GM23248 (cell line): ENCODE measurements around the gene CASP1. TPM values are rescaled to one million over a fixed set of nuclear protein-coding genes. Genes with fewer than 3 reads are reported as not detected.

Source experiments
- DNase-seq: peaks from one replicate; pipeline ENCODE4 v3.0.0-alpha.2; 2015
- H2AFZ ChIP-seq: fragments of 200-600 bp; sonication (generic); 2 replicates; pipeline ENCODE4 v1.6.1; 2016; ENCODE audit warnings: antibody characterized with exemption
- H3F3A ChIP-seq: fragments of 200-600 bp; sonication (generic); 2 replicates; pipeline ENCODE4 v1.6.1; 2016; ENCODE audit warnings: mild to moderate bottlenecking, antibody characterized with exemption, mixed run types; ENCODE audit not compliant: insufficient read depth
- H3K27ac ChIP-seq: fragments of 200-600 bp; sonication (generic); 2 replicates; pipeline ENCODE4 v1.5.1; 2016; ENCODE audit warnings: mild to moderate bottlenecking
- H3K27me3 ChIP-seq: fragments of 200-600 bp; sonication (generic); replicated peaks from 2 replicates; pipeline ENCODE4 v1.6.1; 2016; ENCODE audit warnings: mild to moderate bottlenecking; ENCODE audit not compliant: insufficient read depth
- H3K36me3 ChIP-seq: fragments of 200-600 bp; sonication (generic); 2 replicates; pipeline ENCODE4 v1.6.1; 2016; ENCODE audit warnings: low read depth, mild to moderate bottlenecking
- H3K4me1 ChIP-seq: fragments of 200-600 bp; sonication (generic); 2 replicates; pipeline ENCODE4 v1.6.1; 2016; ENCODE audit warnings: mild to moderate bottlenecking; ENCODE audit not compliant: insufficient read depth
- H3K4me2 ChIP-seq: fragments of 200-600 bp; sonication (generic); one replicate; pipeline ENCODE4 v1.6.1; 2016; ENCODE audit warnings: mild to moderate bottlenecking; ENCODE audit not compliant: unreplicated experiment
- H3K4me3 ChIP-seq: fragments of 200-600 bp; sonication (generic); 2 replicates; pipeline ENCODE4 v1.5.1; 2016; ENCODE audit warnings: mild to moderate bottlenecking
- H3K79me2 ChIP-seq: fragments of 200-600 bp; sonication (generic); 2 replicates; pipeline ENCODE4 v1.6.1; 2016; ENCODE audit warnings: mild to moderate bottlenecking; ENCODE audit not compliant: insufficient read depth
- H3K9ac ChIP-seq: fragments of 200-600 bp; sonication (generic); 2 replicates; pipeline ENCODE4 v1.6.1; 2016; ENCODE audit warnings: mild to moderate bottlenecking
- H3K9me2 ChIP-seq: fragments of 200-600 bp; sonication (generic); 2 replicates; pipeline ENCODE4 v1.6.1; 2016; ENCODE audit warnings: mixed run types, mild to moderate bottlenecking, moderate library complexity; ENCODE audit not compliant: insufficient read depth
- H3K9me3 ChIP-seq: fragments of 200-600 bp; sonication (generic); one replicate; pipeline ENCODE4 v1.6.1; 2017; ENCODE audit warnings: low read depth
- H4K20me1 ChIP-seq: fragments of 200-600 bp; sonication (generic); 2 replicates; pipeline ENCODE4 v1.6.0; 2016; ENCODE audit not compliant: insufficient read depth
- EZH2 ChIP-seq: fragments of 200-600 bp; sonication (generic); IDR thresholded peaks from 2 replicates; pipeline ENCODE4 v1.6.1; 2018; ENCODE audit warnings: antibody characterized with exemption, mild to moderate bottlenecking; ENCODE audit not compliant: insufficient read depth, poor library complexity, severe bottlenecking
- EZH2phosphoT487 ChIP-seq: fragments of 200-600 bp; sonication (generic); IDR thresholded peaks from 2 replicates; pipeline ENCODE4 v1.6.1; 2018; ENCODE audit warnings: antibody characterized with exemption, moderate library complexity, mild to moderate bottlenecking, low read depth; ENCODE audit not compliant: insufficient read depth
- WGBS, 2 experiments: methylation state at CpG; one replicate each; pipeline ENCODE4 v1.1.6; 2015 to 2017; ENCODE audit warnings: low lambda C conversion rate in 2 of 2, low coverage in 1 of 2; ENCODE audit errors: missing lambda C conversion rate in 2 of 2; 5-methylcytosine and 5-hydroxymethylcytosine counted together
- in situ Hi-C: fragments of 300-500 bp; cut with MboI; formaldehyde crosslinking; loops from 2 replicates; pipeline ENCODE4 v1.15.0; 2020
- polyA plus RNA-seq: library from polyadenylated mRNA; unstranded; fragments of >200 nt; fragmentation: Nextera tagmentation; extraction: Ambion mirVana; gene quantifications from 2 replicates; pipeline ENCODE4 v1.2.1, GENCODE V29; 2016
- total RNA-seq: library from RNA; depleted of rRNA; stranded (reverse); fragments of >200 nt; shearing (Covaris generic); gene quantifications from 2 replicates; pipeline ENCODE4 v1.2.3, GENCODE V29; 2014

The CASP1 gene
- total and polyA plus RNA-seq, 2 experiments from 2014 or later = 2.7 to 9.9 TPM

DNA sequence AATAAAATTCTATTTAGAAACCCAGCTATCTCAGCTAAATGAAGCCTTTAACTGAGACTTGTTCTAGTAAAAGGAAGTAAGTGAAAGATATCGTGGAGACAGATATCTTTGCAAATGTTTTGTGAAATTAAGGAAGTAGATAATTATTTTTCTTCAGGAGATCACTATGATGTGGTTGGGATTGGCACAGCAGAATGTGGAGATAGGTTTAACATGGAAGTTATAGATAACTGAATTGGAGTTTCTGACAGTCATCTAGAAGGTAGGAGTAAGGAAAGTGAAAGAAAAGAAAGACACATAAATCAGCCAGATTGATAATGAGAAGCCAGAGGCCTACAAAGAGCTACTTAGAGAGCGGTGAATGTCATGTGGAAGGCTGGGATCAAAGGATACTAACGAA is 7.3 kb downstream of the CASP1 start:
- WGBS, 2 experiments = 74 to 75% methylated on average over 3 of the region's 3 CpGs
- H2AFZ ChIP-seq = no peak overlapping the region
- TF ChIP-seq EZH2 (no peak), EZH2phosphoT487 (no peak)
- no peaks in the 10 kb centered on the region for H3K79me2 ChIP-seq
- no peak for DNase-seq
- H3K9me3 ChIP-seq = no peaks in the 10 kb centered on the region
- H3K4me2 ChIP-seq = no peak overlapping the region
- H3K9ac ChIP-seq = no peak overlapping the region
- no peaks in the 10 kb centered on the region for H3F3A ChIP-seq
- H4K20me1 ChIP-seq = no peaks in the 10 kb centered on the region
- no peaks in the 10 kb centered on the region; the same call in 1 of the 2 replicates for H3K9me2 ChIP-seq
- H3K27me3 ChIP-seq = no peaks in the 10 kb centered on the region
- H3K27ac ChIP-seq = no peak overlapping the region
- in situ Hi-C loops = no loop called here
- H3K36me3 ChIP-seq = no peaks in the 10 kb centered on the region
- H3K4me3 ChIP-seq = no peak overlapping the region
- no peaks in the 10 kb centered on the region for H3K4me1 ChIP-seq

DNA sequence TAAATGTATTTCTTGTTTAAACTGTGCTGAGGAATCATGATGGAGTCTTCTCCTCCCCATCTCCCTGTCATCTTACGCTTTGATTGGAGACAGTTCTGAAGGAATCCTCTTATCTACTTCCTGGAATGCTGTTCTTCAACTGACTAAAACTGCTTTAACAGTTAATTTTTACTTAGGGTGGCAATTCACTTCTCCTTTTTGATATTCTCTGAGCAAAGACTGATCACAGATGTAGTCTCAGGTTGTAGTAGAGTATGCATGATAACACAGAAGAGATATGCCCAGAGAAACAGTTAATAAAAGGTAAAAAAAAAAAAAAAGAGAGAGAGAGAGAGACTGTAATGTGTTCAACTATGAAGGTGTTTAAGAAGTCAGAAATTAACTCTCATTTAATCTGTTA is 10.6 kb downstream of the CASP1 start:
- Histone ChIP-seq H3K36me3 (no peaks in the 10 kb centered on the region), H3F3A (no peaks in the 10 kb centered on the region), H4K20me1 (no peaks in the 10 kb centered on the region), H2AFZ (no peak overlapping the region), H3K27ac (no peak overlapping the region), H3K4me2 (no peak overlapping the region), H3K9me2 (no peaks in the 10 kb centered on the region; the same call in 1 of the 2 replicates), H3K9ac (no peak overlapping the region), H3K27me3 (no peaks in the 10 kb centered on the region), H3K79me2 (no peaks in the 10 kb centered on the region), H3K4me3 (no peak overlapping the region), H3K9me3 (no peaks in the 10 kb centered on the region), H3K4me1 (no peaks in the 10 kb centered on the region)
- WGBS, 2 experiments = 56 to 67% methylated on average over 1 of the region's 1 CpG
- in situ Hi-C loops = no loop called here
- no peak for TF ChIP-seq EZH2phosphoT487
- TF ChIP-seq EZH2 = no peak
- no peak for DNase-seq

DNA sequence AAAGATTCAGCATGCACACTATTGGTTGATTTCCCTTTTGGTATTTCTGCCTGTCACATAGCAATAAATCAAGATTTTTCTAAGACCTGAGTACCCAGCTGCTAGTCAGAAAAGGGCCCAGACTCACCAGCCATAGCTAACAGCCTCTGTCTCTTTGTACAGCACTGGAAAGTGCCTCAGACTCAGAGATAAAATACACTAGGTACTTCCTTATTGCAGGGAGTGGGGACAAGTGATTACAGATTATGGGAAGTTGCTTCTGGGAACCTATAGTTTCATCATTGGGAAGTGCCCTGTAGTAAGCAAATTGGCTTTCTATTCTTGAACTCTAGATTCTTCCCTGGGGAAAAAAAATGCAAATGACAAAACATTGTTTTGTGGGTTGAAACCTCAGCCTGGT is 11.9 kb downstream of the CASP1 start, which contains the start of gene CASP5:
Gene CASP5 (minus strand): TSS at position 166 of the 400 bp plus-strand sequence. CDS start 32 bp downstream, at position 134.
- H3K36me3 ChIP-seq = no peaks in the 10 kb centered on the region
- H3K9ac ChIP-seq = no peak within 1 kb of the TSS
- no peaks in the 10 kb centered on the region for H3K9me3 ChIP-seq
- H3K27me3 ChIP-seq = no peaks in the 10 kb centered on the region
- H3K79me2 ChIP-seq = no peaks in the 10 kb centered on the region
- H3K27ac ChIP-seq = no peak within 1 kb of the TSS
- H4K20me1 ChIP-seq = no peaks in the 10 kb centered on the region
- no peak within 1 kb of the TSS for H3K4me2 ChIP-seq
- DNase-seq = no peak
- H2AFZ ChIP-seq = no peak within 1 kb of the TSS
- no peak within 1 kb of the TSS for H3K4me3 ChIP-seq
- in situ Hi-C loops = no loop called here
- no peaks in the 10 kb centered on the region for H3K4me1 ChIP-seq
- H3F3A ChIP-seq = no peaks in the 10 kb centered on the region
- TF ChIP-seq EZH2phosphoT487 (no peak), EZH2 (no peak)
- no peaks in the 10 kb centered on the region for H3K9me2 ChIP-seq

DNA sequence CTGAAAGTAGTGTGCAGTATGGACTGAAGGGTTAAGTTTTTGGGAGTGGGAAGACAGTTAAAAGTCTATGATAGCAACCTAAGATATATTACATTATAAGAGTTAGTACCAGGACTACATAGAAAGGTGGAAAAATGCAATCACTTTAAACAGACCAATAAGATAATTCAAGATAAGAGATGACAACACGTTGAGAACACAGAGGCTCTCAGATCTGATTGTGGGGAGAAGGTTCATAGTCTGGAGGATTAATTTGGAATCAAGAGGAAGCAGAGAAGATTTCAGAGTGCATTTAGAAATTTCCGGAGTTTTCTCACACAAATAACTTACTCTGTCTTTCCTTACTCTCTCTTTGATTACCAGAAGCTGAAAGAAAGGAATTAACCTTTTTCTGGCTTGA is 12.4 kb downstream of the CASP1 start:
- in situ Hi-C loops = no loop called here
- Histone ChIP-seq H3K79me2 (no peaks in the 10 kb centered on the region), H3K4me3 (no peak overlapping the region), H3K4me1 (no peaks in the 10 kb centered on the region), H3K27me3 (no peaks in the 10 kb centered on the region), H3K4me2 (no peak overlapping the region), H3K9me2 (no peaks in the 10 kb centered on the region), H4K20me1 (no peaks in the 10 kb centered on the region), H2AFZ (no peak overlapping the region), H3F3A (no peaks in the 10 kb centered on the region), H3K9ac (no peak overlapping the region), H3K36me3 (no peaks in the 10 kb centered on the region), H3K27ac (no peak overlapping the region), H3K9me3 (no peaks in the 10 kb centered on the region)
- TF ChIP-seq EZH2phosphoT487 (no peak), EZH2 (no peak)
- no peak for DNase-seq
- WGBS, 2 experiments = 55 to 57% methylated on average over 2 of the region's 2 CpGs

DNA sequence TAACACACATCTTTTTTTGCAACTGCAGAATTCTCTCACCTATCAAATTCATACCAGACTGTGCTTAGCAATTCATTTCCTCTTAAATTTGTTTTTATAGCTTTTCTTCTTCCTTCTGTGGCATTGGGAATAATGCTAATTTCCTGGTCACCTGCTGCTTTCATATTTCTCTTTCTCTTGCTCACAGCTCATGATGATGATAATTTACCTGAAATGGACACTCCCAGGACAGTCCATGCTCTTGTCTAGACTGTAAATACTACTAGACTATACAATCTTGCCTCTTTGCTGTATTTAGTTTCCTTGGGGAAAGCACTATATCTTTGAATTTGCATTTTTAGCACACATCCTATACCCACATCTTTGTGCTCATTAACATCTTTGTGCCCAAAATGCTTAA is 27.5 kb downstream of the CASP1 start:
- 0 out of 2 replicates have a peak, but pooled peaks cover 9% of the 10 kb centered on the region for H3K4me1 ChIP-seq
- H2AFZ ChIP-seq = no peak overlapping the region
- no peaks in the 10 kb centered on the region for H3K27me3 ChIP-seq
- H3F3A ChIP-seq = no peaks in the 10 kb centered on the region
- DNase-seq = no peak
- no peak overlapping the region for H3K4me2 ChIP-seq
- no peaks in the 10 kb centered on the region for H3K79me2 ChIP-seq
- no peak overlapping the region for H3K9ac ChIP-seq
- no peaks in the 10 kb centered on the region for H3K9me3 ChIP-seq
- no peaks in the 10 kb centered on the region for H3K9me2 ChIP-seq
- in situ Hi-C loops = no loop called here
- H3K36me3 ChIP-seq = no peaks in the 10 kb centered on the region
- H3K4me3 ChIP-seq = no peak overlapping the region
- H4K20me1 ChIP-seq = no peaks in the 10 kb centered on the region
- TF ChIP-seq EZH2phosphoT487 (no peak), EZH2 (no peak)
- no peak overlapping the region for H3K27ac ChIP-seq
